Measurements from ENCODE around the gene ETDB.
A peak's percentile ranks its signal among the peaks of the same experiment; 100 is the strongest.
"Not testable (repeated sequence)": the region's sequence is repeated elsewhere in the genome, so short reads cannot be mapped to it uniquely, and the experiment has no call there.

The ETDB gene

DNA sequence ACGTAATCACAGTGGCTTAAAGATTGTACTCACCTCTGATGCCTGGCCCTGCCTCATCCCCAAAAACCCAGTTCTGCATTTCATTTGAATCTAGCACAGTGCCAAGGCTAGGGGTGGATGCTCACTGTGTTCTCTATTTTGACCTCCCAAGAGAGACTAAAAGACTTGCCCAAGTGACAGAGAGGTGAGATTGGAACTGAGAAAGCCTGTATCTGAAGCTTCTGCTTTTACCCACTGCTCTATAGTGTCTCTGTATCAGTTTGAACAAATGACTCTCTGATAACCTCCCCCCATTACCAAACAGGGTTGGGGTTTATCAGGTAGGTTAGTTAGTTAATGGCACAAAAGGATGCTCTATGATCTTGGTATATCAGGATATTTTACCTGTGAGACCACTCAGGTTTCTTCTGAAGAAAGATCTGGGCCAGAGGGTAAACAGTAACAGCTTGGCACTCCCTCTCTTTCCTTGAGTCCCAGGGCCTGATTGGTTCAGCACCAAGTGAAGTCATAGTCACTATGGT, at the start of gene ETDB:
ETDB (minus strand) TSS at position 471 of the 521 bp plus-strand sequence. CDS start 1,265 bp downstream, outside the sequence.
- not testable (repeated sequence) for H3K27ac ChIP-seq

- H3K27ac ChIP-seq, result not testable (repeated sequence)
These were observed 49.2 kb upstream of the ETDB start for GRCh38 chrX:135169534-135169933.

- TF ChIP-seq, protein P1, sequence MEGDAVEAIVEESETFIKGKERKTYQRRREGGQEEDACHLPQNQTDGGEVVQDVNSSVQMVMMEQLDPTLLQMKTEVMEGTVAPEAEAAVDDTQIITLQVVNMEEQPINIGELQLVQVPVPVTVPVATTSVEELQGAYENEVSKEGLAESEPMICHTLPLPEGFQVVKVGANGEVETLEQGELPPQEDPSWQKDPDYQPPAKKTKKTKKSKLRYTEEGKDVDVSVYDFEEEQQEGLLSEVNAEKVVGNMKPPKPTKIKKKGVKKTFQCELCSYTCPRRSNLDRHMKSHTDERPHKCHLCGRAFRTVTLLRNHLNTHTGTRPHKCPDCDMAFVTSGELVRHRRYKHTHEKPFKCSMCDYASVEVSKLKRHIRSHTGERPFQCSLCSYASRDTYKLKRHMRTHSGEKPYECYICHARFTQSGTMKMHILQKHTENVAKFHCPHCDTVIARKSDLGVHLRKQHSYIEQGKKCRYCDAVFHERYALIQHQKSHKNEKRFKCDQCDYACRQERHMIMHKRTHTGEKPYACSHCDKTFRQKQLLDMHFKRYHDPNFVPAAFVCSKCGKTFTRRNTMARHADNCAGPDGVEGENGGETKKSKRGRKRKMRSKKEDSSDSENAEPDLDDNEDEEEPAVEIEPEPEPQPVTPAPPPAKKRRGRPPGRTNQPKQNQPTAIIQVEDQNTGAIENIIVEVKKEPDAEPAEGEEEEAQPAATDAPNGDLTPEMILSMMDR (conservative IDR thresholded peaks at IDR 0.05), result no peak
- no peak overlapping the region for H3K27ac ChIP-seq
These were observed 48.2 kb upstream of the ETDB start for GRCh38 chrX:135168486-135168885.

- H3K27ac ChIP-seq, result not testable (repeated sequence)
These were observed 34.4 kb upstream of the ETDB start for GRCh38 chrX:135154688-135155087.

DNA sequence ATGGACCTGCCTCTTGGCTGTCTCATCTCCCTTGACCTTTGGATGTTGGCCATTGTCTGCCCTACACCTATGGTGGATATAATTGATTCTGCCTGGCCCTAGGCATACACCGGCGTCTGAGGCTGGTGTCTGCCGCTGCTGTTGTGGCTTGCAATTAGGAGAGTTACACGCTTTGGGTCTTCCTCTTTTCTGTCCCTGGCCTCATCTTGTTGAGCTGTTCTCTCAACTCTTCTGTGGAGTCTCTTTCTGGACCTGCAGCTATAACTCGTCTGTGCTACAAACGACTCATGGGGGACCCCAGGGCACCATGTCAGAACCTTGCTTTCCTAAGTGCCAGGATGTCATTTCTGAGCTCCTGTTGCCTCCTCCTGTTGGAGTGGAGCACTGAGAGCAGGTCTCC, 5.8 kb upstream of the ETDB start:
- H3K27ac ChIP-seq, result not testable (repeated sequence)

DNA sequence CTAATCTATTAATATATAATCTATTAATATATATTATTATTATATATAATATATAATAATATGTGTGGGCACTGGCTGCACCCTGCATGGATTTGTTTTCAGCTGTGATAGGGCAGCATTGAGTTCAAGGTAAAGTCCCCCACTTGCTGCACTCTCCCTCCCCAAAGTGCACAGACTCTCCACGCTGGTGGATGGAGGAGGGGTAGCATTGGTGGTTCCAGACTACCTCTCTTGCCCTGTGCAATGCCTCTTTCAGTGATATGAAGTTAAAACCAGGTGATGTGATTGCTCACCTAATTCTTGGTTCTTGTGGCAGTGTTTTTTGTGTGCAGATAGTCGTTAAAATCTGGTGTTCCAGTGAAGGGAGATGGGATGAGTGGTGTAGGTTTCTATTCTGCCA, 4.3 kb downstream of the ETDB start:
- not testable (repeated sequence) for H3K27ac ChIP-seq

GRCh38 chrX:135114392-135114791, 5.9 kb downstream of the ETDB start:
- no peak overlapping the region for H3K27ac ChIP-seq
- TF ChIP-seq, protein P1 (conservative IDR thresholded peaks at IDR 0.05), result no peak

GRCh38 chrX:135112743-135113142, 7.6 kb downstream of the ETDB start:
- TF ChIP-seq, protein P1 (conservative IDR thresholded peaks at IDR 0.05), result no peak
- no peak overlapping the region for H3K27ac ChIP-seq

- TF ChIP-seq, protein P1 (conservative IDR thresholded peaks at IDR 0.05), result peak; percentile 82
- no peak overlapping the region for H3K27ac ChIP-seq
These were observed 8.1 kb downstream of the ETDB start for GRCh38 chrX:135112096-135112729.

GRCh38 chrX:135109554-135109953, 10.8 kb downstream of the ETDB start:
- no peak overlapping the region for H3K27ac ChIP-seq
- TF ChIP-seq, protein P1 (conservative IDR thresholded peaks at IDR 0.05), result no peak

Data from VCaP (cell line).